CD4-positive, alpha-beta T cell treated with Interleukin-6 at 100 ng/mL for 8 hours (primary cell): ENCODE results near the gene ABLIM1.
"Not testable (repeated sequence)": the region's sequence is repeated elsewhere in the genome, so short reads cannot be mapped to it uniquely, and the experiment has no call there.

ENCODE experiments used
- DNase-seq: peaks from one replicate; pipeline ENCODE4 v3.0.0-alpha.2; 2020; ENCODE audit warnings: mixed read lengths, low spot score

The ABLIM1 gene

DNA sequence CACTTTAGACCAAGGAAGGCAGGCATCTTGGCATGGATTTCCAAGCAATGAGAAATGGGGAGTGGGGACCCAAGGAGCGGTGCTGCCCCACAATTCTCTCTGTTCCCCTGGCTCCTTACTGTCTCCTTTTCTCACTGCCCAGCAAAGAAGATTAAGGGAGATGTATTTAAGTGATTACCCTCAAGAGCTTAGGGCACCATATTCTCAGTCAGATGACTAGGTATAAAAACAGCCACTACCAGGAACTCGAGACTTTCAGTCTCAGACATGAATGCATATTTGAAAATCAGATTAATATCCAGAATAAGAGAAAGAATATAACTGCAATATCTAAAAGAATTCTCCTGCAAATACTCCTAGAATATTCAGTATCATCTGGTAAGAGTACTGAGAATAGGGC is at the start of gene ABLIM1:
Gene ABLIM1 (minus strand): TSS at position 101 of the 400 bp plus-strand sequence. CDS start 75 bp downstream, at position 26.
- DNase-seq = no peak

DNA sequence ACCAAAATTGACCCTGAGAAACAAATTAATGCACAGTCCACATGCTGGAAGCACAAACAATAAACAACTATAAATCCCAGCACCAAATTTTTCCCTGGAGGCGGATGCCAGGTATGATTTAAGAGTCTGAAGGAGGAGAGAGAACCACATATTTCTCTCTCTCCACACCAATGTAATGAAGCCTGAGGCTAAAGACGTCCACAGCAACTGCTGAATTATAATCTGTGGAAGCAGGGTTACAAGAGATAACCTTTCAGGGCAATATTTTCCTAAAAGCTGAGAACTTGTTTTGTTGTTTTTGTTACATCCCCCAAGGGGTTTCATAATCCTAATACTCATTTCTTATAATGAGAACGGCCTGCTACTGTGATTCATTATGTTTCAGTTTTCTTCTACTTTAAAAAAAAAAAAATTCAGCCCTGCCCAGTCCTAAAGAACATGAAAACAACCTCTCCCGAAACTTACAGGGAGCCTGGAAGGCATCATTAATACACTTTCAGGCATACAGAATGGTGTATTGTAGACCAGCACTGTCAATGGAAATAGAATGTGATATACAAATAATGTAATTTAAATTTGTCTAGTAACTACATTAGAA is 48.5 kb upstream of the ABLIM1 start:
- no peak for DNase-seq

DNA sequence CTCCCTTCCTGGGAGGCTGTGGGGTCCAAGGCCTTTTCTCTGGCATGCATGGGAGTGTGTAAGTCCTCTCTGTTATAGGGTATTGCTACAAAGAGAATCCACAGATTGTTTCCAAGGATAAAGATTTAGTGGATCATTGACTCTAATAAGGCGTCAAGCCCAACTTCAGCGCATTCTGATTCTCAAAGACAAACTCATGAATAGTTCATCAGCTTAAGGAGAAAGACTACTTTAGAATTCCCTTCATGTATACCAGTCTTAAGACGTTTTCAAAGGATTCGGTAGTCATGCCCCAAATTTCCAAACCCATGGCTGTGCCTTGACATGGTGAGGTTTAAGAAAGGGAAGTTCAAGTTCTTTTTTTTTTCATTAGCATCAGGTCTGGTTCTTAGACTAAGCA is 46.6 kb upstream of the ABLIM1 start:
- DNase-seq = no peak

DNA sequence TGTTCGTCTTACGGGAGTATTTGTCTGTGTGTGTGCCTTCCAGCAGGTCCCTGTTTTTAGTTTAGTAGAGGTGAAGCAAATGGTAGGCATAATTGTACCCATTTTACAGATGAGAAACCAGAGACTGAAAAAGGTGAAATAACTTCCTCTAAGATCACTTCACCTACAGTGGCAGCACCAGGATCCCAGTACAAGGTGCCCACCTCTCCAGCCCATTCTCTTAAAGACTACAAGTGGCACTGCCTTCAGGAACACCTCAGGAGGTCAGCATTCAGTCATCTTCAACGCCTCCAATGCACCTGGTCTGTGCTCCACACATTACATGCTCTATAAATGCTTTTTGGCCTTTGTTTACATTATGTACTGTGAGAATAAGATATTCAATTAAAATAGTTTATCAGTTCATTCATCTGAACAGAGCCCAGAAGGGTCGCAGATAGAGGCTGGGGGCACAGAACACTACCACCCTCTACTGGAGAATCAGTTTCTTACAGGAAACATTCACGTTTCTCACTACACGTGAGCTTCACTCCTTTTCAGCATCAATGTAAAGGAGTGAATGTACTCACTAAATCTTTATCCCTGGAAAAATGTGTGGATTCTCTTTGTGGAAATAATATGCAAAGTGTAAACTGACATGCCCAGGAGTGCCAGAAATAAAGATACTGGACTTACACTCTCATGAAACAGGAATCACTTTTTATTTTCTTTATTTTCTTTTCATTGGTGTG is 45.5 kb upstream of the ABLIM1 start:
- DNase-seq = no peak

DNA sequence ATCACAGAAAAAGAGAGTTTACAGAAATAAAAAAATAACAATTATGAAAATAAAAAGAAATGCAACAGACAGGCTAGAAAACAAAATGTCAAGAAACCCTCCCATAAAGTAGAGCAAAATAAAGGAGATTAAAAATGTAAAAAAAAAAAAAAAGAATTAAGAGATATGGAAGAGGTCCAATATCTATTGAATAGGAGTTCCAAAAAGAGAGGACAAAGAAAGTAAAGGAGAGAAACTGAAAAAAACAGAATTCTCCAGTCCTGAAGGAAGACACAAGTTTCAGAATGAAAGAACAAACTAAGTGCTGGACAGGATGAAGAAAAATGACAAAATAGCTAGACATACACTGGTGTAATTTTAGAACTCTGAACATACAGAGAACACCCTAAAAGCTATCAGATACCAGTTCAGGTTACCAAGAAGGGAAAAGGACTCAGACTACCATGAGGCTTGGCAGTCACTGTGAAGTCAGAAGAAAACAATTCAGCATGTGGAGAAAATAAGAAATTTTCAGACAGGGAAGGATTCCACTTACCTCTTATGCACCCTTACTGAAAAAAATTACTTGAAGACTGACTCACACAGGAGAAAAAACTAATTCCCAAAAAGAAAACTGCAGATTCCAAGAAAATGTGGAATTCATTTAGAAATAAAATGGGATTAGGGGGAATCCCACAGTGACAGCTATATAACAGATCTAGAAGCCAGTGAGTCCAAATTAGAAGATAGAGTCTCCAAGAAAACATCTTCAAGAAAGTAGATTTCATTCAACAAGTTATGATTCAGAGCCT is 40.4 kb upstream of the ABLIM1 start:
- DNase-seq = no peak

DNA sequence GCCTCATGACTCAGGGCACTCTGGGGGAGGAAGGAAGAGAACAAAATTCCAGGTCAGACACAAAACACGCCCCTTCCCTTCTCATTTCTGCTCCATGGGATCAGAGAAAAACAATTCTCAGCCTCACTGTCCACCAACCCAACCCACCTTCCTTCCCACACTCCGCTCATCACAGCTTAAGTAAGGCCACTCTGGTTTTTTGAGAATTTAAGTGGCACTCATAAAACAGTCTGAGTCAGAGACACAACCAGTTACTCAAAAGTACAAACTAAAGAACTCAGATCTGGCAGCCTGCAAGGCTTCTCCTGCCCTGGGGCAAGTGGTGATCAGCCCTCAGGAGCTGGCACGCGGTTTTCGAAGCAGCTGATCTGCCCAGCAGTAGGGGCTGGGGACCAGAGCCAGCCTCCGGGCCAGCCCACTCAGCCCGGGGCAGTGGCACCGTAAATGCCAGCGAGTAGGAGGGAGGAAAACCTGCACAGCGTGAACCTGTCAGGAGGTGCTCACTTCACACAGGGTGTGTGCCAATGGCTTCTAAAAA is 39.1 kb upstream of the ABLIM1 start:
- DNase-seq = no peak

DNA sequence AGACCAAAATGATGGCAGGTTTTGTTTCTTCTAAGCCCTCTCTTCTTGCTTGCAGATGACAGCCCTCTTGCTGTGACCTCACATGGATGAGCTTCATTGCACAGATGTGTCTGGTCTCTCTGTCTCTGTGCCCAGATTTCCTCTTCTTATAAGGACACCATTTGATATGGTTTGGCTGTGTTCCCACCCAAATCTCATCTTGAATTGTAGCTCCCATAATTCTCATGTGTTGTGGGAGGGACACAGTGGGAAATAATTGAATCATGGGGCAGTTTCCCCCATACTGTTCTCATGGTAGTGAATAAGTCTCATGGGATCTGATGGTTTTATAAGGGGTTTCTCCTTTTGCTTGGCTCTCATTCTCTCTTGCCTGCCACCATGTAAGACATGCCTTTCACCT is 38.2 kb upstream of the ABLIM1 start:
- not testable (repeated sequence) for DNase-seq

DNA sequence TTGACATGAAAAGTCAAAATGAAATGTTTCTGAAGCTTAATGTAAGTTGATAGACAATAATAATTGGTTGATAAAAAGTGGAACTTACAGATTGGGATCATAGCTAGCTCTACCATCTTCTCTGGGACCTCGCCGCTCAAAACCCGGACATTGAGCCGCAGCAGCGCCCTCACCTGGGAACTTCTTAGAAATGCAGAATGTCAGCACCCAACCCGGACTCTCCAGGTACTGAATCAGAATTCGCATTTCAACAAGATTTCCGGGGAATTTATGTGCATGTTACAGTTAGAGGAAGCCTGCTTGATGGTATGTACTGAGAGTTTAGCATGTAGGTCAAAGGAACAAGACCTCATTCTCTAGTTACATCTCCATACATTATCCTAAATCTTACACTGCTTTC is 36.7 kb upstream of the ABLIM1 start:
- DNase-seq = peak; percentile 18

DNA sequence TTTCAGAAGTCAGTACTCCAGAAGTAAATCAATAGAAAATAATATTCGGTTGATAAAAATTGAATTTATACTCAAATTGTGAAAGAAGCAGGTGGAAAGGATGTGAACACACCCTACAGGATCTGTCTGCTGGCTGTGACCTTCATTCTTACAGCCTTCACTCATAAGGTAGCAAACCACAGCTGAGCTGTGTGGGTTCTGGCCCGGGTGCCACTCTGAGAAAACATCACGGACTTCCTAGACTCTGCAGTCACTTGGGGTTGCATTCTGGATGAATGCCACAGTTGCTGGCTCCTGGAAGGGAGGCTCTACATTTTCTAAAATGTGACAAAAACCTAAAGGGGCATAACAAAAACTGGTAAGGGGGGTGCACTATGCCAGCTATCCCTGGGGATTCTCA is 36.0 kb upstream of the ABLIM1 start:
- DNase-seq = peak; percentile 28

DNA sequence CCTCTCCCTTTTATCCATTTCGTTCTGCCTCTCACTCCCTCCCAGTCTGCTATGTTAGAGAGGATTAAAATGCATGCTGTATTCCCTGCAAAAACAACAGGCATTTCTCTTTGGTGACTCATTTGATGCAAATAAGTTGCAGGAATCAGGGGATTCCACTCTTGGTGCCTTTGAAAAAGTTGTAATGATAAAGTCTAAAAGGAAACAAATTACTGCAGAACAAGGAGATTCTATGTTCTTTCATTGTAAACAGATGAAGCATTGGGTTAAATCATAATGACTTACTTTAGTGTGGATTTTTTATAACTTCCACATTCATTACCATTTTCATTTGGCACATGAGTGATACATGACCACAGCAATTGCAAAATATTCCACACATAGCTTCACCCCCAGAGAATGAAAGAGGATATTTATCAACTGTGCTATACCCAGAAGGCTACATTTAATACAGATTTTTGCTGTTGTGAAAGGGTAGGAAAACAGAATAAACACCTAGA is 33.4 kb upstream of the ABLIM1 start:
- no peak for DNase-seq

DNA sequence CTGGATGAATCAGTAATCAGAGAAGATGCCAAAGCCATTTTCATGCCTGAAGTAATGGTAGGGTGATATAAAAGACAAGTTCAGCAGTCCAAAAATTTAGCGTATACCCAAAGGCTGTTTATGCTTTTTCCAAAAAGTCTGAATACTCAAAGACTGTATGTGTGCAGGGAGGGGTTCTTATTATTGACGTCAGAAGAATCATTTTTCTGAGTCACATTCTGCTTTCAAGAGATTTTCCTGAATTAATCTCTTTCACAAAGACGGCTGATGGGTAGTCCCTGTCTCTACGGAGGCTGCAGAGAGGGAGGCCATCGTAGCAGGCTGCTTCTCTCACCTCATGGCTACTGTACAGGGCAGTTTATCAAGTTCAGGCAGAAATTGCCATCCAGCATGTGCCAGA is 30.7 kb upstream of the ABLIM1 start:
- no peak for DNase-seq

DNA sequence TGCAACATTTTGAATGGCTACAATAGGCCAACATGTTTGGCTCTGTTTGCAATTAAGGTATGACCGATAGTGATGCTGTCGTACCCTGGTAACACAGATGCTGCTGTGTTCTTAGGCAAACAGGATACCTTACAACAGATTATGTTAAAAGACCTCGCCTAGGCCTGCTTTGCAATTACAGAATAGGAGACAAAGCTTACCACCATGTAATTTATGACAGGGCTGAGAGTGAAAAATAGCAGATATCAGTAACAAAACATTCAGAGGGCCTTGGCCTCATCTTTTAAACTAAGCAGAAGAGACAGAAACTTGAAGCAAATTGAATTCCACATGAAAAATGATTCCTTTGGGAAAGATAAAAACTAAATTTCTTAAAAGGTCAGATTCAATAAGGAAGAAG is 29.4 kb upstream of the ABLIM1 start:
- no peak for DNase-seq

DNA sequence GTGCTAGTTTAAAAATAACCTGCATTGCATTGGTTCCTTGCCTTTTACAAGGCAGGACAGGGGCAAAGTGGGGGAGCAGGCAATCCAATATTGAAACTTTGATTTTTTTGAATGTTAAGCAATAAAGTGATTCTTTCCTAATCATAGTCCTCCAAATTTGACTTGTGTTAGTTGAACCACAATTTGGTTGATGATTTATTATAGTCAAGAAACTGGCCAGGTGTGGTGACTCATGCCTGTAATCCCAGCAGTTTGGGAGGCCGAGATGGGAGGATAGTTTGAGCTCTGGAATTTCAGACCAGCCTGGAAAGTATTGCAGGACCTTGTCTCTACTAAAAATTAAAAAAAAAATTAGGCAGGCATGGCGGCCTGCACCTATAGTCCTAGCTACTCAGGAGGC is 27.9 kb upstream of the ABLIM1 start:
- no peak for DNase-seq

DNA sequence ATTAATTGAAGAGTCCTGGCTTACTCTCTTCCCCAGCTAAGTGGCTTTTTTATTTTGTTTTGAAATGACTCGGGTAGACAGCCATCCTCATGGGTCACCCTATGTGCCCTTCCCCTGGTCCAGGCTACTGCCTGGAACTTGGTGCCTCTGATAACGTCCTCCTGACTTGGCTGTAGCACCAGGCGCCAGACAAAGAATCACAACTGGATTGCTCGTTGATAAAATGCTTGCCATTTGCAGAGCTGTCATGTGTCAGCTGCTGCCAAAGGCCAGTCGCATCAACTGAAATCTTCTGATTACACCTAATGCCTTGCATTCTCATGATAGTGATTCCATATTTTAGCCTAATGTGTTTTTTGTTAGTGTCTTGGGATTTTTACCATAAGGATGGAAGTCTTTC is 27.4 kb upstream of the ABLIM1 start:
- DNase-seq = no peak

DNA sequence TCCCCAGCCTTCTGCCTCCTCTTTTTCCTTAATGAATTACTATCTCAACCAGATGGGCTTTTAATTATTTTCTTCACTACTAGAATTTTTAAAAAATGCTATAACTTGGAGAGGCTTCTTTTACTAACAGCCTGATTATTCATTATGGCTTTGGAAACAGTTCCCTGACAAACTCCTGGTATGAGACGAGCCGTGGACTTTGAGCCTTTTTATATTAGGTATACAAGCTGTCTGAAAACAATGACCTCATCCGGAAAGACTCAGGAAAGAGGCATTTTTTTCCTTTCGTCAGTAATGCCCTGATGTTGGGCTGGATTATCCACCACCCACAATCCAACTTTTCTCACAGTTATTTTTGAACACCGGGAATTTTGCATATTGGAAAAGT is 26.7 kb upstream of the ABLIM1 start:
- DNase-seq = no peak

DNA sequence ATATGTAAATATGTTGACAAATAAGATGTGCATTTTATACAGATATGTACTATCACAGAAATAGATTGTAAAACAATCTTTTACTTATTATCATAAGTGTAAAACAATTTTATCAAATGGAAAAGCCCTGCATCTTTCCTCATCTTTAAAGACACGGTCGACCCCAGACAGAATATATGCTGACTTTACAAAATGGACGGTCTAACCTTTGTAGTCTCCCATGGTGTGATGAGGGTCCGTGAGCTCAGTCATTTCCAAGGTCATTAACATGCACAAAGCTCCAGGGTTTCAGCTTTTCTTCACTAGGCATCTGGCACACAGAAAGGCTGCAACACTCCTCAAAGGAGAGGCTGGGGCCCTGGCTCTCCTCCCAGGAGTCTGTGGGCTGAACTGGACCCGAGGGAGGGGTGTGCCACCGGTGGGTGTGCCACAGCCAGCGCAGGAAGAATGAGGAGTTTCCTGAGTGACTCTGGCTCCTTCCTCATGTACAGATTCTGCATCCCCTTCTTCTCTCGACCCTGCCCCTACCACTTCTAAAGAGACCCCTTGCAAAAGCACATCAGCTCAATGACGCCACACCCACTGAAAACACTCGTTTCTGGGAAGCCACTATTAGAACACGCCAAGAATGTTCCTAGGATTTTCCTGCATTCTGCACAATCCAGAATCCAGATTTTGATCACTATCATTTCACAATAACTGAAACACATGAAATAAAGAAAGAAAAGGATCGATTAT is 26.2 kb upstream of the ABLIM1 start:
- DNase-seq = no peak

DNA sequence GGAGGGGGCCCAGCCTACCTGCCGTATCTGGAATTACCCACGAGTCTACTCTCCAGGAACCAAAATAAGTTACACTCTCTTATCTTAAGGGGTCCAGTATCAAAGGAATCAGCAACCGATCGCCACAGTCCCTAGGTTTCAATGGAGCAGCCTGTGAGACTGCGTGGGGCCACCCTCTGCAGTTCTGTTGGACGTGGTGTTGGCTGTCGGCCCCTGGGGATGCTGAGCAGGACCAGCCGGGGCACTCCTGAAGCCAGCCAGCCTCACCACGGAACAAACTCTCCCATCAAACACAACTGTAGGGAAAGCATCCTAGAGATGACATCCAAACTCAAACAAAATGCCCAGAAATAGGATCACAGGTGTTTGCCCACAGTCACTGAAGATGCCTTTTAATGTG is 25.5 kb upstream of the ABLIM1 start:
- no peak for DNase-seq

DNA sequence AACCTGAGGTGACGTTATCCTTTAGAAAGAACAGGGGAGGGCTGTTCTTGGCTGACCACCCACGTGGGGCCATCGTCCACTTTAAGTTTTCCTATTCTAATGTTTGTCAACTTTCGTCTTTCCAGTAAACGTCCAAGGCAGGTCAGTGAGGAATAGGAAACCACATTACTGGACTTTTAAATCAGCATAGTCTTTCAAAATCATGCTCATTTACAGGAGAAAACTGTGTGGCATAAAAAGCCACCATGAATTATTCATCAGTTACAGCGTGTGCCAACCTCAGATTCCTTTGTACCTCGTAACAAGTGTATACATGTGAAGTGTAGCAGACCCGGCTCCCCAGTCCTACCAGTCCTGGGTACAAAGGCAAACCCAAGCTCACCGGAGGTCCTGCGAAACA is 25.1 kb upstream of the ABLIM1 start:
- no peak for DNase-seq

DNA sequence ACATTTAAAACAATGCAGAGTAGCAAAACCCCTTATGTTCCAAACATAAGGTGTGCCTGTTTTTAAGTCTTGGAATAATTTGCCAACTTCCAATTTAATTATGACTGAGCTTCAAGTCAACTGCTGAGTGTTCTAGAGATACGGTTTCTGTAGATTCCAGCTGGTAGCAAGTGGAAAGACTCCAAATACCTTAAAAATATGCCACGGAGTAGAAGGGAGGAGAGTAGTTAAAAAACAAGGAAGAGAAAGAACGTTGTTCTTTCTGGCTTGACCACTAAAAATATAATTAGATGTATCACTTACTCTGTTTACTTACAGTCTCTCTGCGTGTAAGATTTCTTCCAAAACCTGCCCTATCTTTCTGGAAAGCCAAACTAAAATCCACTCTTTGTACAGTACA is 24.5 kb upstream of the ABLIM1 start:
- DNase-seq = no peak

DNA sequence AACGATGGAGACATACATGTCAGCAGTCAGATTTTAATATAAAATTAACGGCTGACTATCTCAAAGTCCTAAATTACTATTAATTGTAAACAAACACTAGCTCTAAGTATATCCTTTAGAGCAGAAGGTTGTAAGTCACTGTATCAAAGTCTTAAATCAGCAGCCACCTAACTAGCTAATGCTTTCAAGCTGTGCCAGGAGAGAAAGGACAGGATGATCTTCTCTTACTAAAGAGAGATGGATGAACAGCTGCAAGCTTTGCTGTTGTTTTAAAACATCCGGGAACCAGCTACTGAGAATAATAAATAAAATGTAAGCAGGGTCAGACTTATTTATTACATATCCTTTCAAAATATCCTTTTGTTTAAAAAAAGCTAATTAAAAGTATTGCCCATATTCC is 24.0 kb upstream of the ABLIM1 start:
- DNase-seq = no peak

DNA sequence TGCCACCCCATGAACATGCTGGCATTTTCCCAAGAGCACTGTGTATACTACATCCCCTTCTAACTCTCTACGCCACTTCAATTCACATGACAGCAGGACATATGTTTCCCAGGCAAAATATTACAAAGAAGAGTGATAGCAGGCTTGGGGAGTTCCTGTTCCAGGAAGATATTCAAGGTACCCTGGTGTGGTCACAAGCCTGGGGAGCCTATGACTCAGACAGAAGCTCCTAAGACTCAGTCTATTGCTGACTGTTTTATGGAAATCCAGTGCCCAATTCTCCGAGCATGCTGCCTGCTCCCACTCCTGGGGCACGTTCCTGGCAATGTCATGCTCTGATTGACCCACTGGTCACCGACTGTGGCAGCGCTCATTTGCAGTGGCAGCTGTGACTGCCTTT is 23.5 kb upstream of the ABLIM1 start:
- DNase-seq = no peak

DNA sequence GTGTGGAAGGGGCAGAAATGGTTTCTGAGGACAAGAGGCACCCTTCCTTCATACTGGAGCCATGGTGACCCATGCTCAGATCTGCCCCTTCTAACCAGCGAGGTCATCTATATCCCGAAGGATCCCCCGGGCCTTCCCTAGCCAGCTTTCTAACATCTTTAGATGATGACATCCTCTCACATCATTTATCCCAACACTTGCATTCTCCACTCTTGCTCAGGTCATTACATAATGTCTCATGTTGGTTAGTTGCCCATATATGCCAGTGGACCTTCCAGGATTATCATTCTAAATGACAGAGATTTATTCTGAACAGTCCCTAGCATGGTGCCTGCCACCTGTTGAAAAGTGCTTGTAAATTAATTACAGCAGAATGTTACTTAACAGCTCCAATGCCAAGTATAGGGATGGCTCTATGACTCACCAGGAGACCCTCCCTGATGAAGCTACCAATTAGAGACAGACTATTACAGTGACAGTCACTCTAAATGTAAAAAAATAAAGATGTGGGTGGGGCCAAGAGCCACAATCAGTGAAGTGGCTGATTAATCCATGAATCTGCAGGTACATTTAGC is 22.6 kb upstream of the ABLIM1 start:
- DNase-seq = no peak
